MCF 10A (cell line): ENCODE data around the gene RABAC1. TPM values are rescaled to one million over a fixed set of nuclear protein-coding genes. Genes with fewer than 3 reads are reported as not detected.

Source experiments
- BruUV-seq: library from RNA; stranded (reverse); fragments of 400-500 nt; replicated peaks from 2 replicates; lab custom pipeline; 2021; lab: Mats Ljungman, UMichigan
- CTCF ChIA-PET: fragments of 300-600 bp; sonication (Branson Sonifier 250); formaldehyde crosslinking; extraction: SDS; loops from one replicate; lab custom pipeline; 2021; ENCODE audit warnings: antibody characterized with exemption, inconsistent platforms; lab: Yijun Ruan, JAX
- POLR2A ChIA-PET: fragments of 300-600, 350-650 bp; sonication (Branson Sonifier 250); formaldehyde crosslinking; extraction: SDS; loops from one replicate; lab custom pipeline; 2020; ENCODE audit warnings: antibody characterized with exemption, inconsistent platforms; lab: Yijun Ruan, JAX
- DNase-seq: peaks from one replicate; pipeline ENCODE4 v3.0.0-alpha.2; 2018; ENCODE audit not compliant: unreplicated experiment
- H3K27ac Mint-ChIP-seq: one replicate; pipeline ENCODE4 v1.8.0; 2022; ENCODE audit warnings: mild to moderate bottlenecking, low read depth, mixed read lengths; ENCODE audit not compliant: unreplicated experiment
- H3K27me3 Mint-ChIP-seq: one replicate; pipeline ENCODE4 v1.8.0; 2022; ENCODE audit warnings: mixed read lengths; ENCODE audit not compliant: insufficient read depth, unreplicated experiment
- H3K36me3 Mint-ChIP-seq: one replicate; pipeline ENCODE4 v1.8.0; 2022; ENCODE audit warnings: mild to moderate bottlenecking, moderate library complexity, mixed read lengths; ENCODE audit not compliant: insufficient read depth, unreplicated experiment
- H3K4me1 Mint-ChIP-seq: one replicate; pipeline ENCODE4 v1.8.0; 2022; ENCODE audit warnings: mixed read lengths; ENCODE audit not compliant: insufficient read depth, unreplicated experiment
- H3K4me3 Mint-ChIP-seq: one replicate; pipeline ENCODE4 v1.8.0; 2022; ENCODE audit warnings: mild to moderate bottlenecking, moderate library complexity, mixed read lengths; ENCODE audit not compliant: unreplicated experiment
- H3K9me3 Mint-ChIP-seq: one replicate; pipeline ENCODE4 v1.8.0; 2022; ENCODE audit warnings: mixed read lengths; ENCODE audit not compliant: unreplicated experiment
- intact Hi-C: fragments of 100-400 bp; cut with micrococcal nuclease; formaldehyde crosslinking; loops from 2 replicates; pipeline ENCODE4 v1.14.1; 2022
- total RNA-seq: library from RNA; stranded (reverse); gene quantifications from 2 replicates; pipeline ENCODE4 v1.2.3, GENCODE V29; 2022
- TF ChIP-seq, protein P1 (sequence below): fragments of 200-600 bp; IDR thresholded peaks from one replicate; pipeline ENCODE4 v1.8.0; 2022; ENCODE audit warnings: antibody characterized with exemption, mild to moderate bottlenecking; ENCODE audit not compliant: unreplicated experiment

Gene RABAC1
- total RNA-seq, 1 experiment from 2014 or later, result 75.4 TPM

GRCh38 chr19:41930322-41930722 is 28.8 kb downstream of the RABAC1 start:
- peaks cover 2% of the 10 kb centered on the region for H3K36me3 Mint-ChIP-seq
- no peak for DNase-seq
- intact Hi-C loops, result no loop called here
- H3K4me1 Mint-ChIP-seq, result peaks cover 14% of the 10 kb centered on the region
- peaks cover 33% of the 10 kb centered on the region for H3K27me3 Mint-ChIP-seq
- H3K4me3 Mint-ChIP-seq, result no peak overlapping the region
- TF ChIP-seq, protein P1, sequence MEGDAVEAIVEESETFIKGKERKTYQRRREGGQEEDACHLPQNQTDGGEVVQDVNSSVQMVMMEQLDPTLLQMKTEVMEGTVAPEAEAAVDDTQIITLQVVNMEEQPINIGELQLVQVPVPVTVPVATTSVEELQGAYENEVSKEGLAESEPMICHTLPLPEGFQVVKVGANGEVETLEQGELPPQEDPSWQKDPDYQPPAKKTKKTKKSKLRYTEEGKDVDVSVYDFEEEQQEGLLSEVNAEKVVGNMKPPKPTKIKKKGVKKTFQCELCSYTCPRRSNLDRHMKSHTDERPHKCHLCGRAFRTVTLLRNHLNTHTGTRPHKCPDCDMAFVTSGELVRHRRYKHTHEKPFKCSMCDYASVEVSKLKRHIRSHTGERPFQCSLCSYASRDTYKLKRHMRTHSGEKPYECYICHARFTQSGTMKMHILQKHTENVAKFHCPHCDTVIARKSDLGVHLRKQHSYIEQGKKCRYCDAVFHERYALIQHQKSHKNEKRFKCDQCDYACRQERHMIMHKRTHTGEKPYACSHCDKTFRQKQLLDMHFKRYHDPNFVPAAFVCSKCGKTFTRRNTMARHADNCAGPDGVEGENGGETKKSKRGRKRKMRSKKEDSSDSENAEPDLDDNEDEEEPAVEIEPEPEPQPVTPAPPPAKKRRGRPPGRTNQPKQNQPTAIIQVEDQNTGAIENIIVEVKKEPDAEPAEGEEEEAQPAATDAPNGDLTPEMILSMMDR, result no peak
- POLR2A ChIA-PET, result no interaction called here
- no peak overlapping the region for H3K27ac Mint-ChIP-seq
- CTCF ChIA-PET, result interaction anchor here (0.5 to 0.9 kb wide), 2 partner anchors 22 to 82 kb away, joined by 3 read pairs; no protein-coding TSS in a partner anchor
- BruUV-seq, result no TSS peak
- H3K9me3 Mint-ChIP-seq, result no peaks in the 10 kb centered on the region

DNA sequence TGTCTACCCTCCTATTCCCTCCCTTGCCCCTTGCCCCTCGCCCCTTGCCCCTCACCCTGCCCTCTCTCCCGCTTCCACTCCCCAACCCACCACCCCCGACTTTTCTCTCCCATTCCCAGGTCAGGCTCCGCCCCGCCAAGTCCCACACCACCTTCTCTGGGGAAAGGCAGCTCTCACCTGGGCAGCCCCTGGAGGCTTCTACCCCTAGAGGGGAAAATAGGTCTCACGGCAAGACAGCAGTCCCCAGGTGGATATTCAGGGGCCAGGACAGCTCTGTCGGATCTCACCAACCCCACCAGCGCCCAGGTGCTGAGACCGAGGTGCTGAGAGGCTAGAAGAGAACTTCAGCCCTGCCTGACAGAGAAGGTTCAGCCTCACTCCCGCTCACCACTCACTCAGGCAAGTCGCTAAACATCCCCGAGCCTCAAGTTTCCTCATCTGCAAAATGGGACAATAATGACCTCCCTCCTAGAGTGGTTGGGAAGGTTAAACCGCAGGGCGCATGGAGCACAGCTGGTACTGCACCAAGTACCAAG is 29.5 kb downstream of the RABAC1 start:
- H3K27me3 Mint-ChIP-seq, result peaks cover 26% of the 10 kb centered on the region
- H3K4me3 Mint-ChIP-seq, result no peak overlapping the region
- H3K27ac Mint-ChIP-seq, result no peak overlapping the region
- no peaks in the 10 kb centered on the region for H3K9me3 Mint-ChIP-seq
- TF ChIP-seq, protein P1, result no peak
- H3K36me3 Mint-ChIP-seq, result no peaks in the 10 kb centered on the region
- POLR2A ChIA-PET, result no interaction called here
- intact Hi-C loops, result no loop called here
- CTCF ChIA-PET, result no interaction called here
- peaks cover 7% of the 10 kb centered on the region for H3K4me1 Mint-ChIP-seq
- BruUV-seq, result no TSS peak
- DNase-seq, result no peak

DNA sequence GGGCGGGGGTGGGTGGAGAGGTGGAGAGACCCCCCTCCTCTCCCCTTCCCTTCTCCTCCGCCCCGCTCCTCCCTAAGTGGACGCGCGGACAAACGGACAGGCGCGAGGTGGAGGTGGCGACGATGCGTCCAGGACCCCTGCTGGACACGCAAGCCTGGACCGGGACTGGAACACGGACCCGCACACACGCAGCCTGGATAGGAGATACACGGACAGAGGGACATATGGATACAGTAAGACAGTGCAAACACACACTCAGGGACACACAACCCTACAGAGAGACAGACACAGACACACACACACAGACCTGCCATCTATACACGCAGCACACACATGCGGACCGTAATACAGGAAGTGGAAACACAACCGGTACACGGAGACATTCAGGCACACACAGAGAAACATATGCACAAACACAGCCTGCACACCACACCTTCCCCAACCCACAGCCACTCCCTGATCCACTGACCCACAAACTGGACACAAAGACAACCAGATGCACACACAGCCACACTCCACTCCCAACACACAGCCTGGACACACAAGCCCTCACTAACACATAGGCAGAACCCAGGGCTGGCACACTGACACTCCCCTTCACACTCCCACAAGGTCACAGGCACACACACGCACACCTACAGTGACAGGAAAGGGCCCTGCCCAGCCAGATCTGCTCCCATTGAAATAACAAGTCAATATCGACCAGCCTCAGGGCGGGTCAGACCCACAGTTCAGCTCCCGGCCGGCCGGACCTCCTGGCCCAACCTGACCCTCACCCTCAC is 30.2 kb downstream of the RABAC1 start:
- H3K4me3 Mint-ChIP-seq, result no peak overlapping the region
- H3K36me3 Mint-ChIP-seq, result no peaks in the 10 kb centered on the region
- DNase-seq, result no peak
- no peaks in the 10 kb centered on the region for H3K9me3 Mint-ChIP-seq
- peaks cover 7% of the 10 kb centered on the region for H3K4me1 Mint-ChIP-seq
- BruUV-seq, result no TSS peak
- H3K27ac Mint-ChIP-seq, result no peak overlapping the region
- TF ChIP-seq, protein P1, result no peak
- POLR2A ChIA-PET, result no interaction called here
- H3K27me3 Mint-ChIP-seq, result peaks cover 19% of the 10 kb centered on the region
- intact Hi-C loops, result no loop called here
- CTCF ChIA-PET, result interaction anchor here (0.7 kb wide), 1 partner anchor 1583 kb away, joined by 3 read pairs; no protein-coding TSS in a partner anchor

- no peaks in the 10 kb centered on the region for H3K36me3 Mint-ChIP-seq
- no peak within 1 kb of the TSS for H3K27ac Mint-ChIP-seq
- TF ChIP-seq, protein P1, result no peak
- no peaks in the 10 kb centered on the region for H3K9me3 Mint-ChIP-seq
- ChIA-PET POLR2A (no interaction called here), CTCF (interaction anchor here (0.6 to 0.7 kb wide), 2 partner anchors 593 to 1582 kb away, joined by 3 read pairs; no protein-coding TSS in a partner anchor)
- BruUV-seq, result no TSS peak
- H3K27me3 Mint-ChIP-seq, result peaks cover 19% of the 10 kb centered on the region
- intact Hi-C loops, result no loop called here
- no peak for DNase-seq
- peaks cover 9% of the 10 kb centered on the region for H3K4me1 Mint-ChIP-seq
- no peak within 1 kb of the TSS for H3K4me3 Mint-ChIP-seq
Observed at GRCh38 chr19:41928221-41928683, 30.9 kb downstream of the RABAC1 start, which contains the start of gene ERFL. TSS of gene ERFL (minus strand) at chr19:41928449. CDS start at chr19:41912919, 15,530 bp downstream.
